IPS-18c (cell line): ENCODE results near the gene SFXN3.
"Not testable (repeated sequence)": the region's sequence is repeated elsewhere in the genome, so short reads cannot be mapped to it uniquely, and the experiment has no call there.

Source experiments
- H3K4me3 ChIP-seq: 2 replicates; pipeline ENCODE4 v1.7.0; 2013; ENCODE audit warnings: low read depth, mild to moderate bottlenecking, low read length, moderate library complexity; ENCODE audit not compliant: insufficient read depth
- H3K9me3 ChIP-seq: one replicate; pipeline ENCODE4 v1.6.1; 2013; ENCODE audit warnings: mild to moderate bottlenecking, low read length, moderate library complexity; ENCODE audit not compliant: control insufficient read depth, insufficient read depth

The SFXN3 gene

GRCh38 chr10:101027106-101027720 is 3.8 kb upstream of the SFXN3 start:
- H3K9me3 ChIP-seq = no peaks in the 10 kb centered on the region

GRCh38 chr10:101028446-101029337 is 2.3 kb upstream of the SFXN3 start:
- Histone ChIP-seq H3K9me3 (no peaks in the 10 kb centered on the region), H3K4me3 (no peak overlapping the region; the same call in 1 of the 2 replicates)

More at GRCh38 chr10:101027106-101027720, 3.8 kb upstream of the SFXN3 start:
- H3K4me3 ChIP-seq = no peak overlapping the region

- Histone ChIP-seq H3K4me3 (peak overlapping the region; percentile 24; the same call in 1 of the 2 replicates), H3K9me3 (no peaks in the 10 kb centered on the region)
These were observed 1.3 kb upstream of the SFXN3 start for GRCh38 chr10:101029520-101030295.

- peak overlapping the region; percentile 69 for H3K4me3 ChIP-seq
- no peaks in the 10 kb centered on the region for H3K9me3 ChIP-seq
These were observed 422 bp upstream of the SFXN3 start for GRCh38 chr10:101030496-101031127.

- Histone ChIP-seq H3K9me3 (no peaks in the 10 kb centered on the region), H3K4me3 (peak overlapping the region; percentile 69)
These were observed 982 bp downstream of the SFXN3 start for GRCh38 chr10:101031796-101032636.

GRCh38 chr10:101032637-101033224 is 1.7 kb downstream of the SFXN3 start:
- H3K4me3 ChIP-seq = peak overlapping the region; percentile 69; the same call in 1 of the 2 replicates
- H3K9me3 ChIP-seq = no peaks in the 10 kb centered on the region

- Histone ChIP-seq H3K4me3 (no peak overlapping the region), H3K9me3 (no peaks in the 10 kb centered on the region)
These were observed 2.2 kb downstream of the SFXN3 start for GRCh38 chr10:101033276-101033675.

- H3K4me3 ChIP-seq, H3K9me3 ChIP-seq: not testable (repeated sequence)
These were observed 3.4 kb downstream of the SFXN3 start for GRCh38 chr10:101034404-101034803.

GRCh38 chr10:101035314-101035713 is 4.3 kb downstream of the SFXN3 start:
- no peaks in the 10 kb centered on the region for H3K9me3 ChIP-seq

GRCh38 chr10:101035916-101036702 is 5.1 kb downstream of the SFXN3 start:
- Histone ChIP-seq H3K4me3 (no peak overlapping the region), H3K9me3 (no peaks in the 10 kb centered on the region)

More at GRCh38 chr10:101035314-101035713, 4.3 kb downstream of the SFXN3 start:
- H3K4me3 ChIP-seq = no peak overlapping the region

GRCh38 chr10:101036726-101037125 is 5.7 kb downstream of the SFXN3 start:
- H3K9me3 ChIP-seq = no peaks in the 10 kb centered on the region
- H3K4me3 ChIP-seq = no peak overlapping the region

- Histone ChIP-seq H3K4me3 (no peak overlapping the region), H3K9me3 (no peaks in the 10 kb centered on the region)
These were observed 7.5 kb downstream of the SFXN3 start for GRCh38 chr10:101038484-101038883.

GRCh38 chr10:101040061-101040460 is 9.0 kb downstream of the SFXN3 start:
- Histone ChIP-seq H3K4me3 (no peak overlapping the region), H3K9me3 (no peaks in the 10 kb centered on the region)

GRCh38 chr10:101040851-101041250 is 9.8 kb downstream of the SFXN3 start:
- no peak overlapping the region for H3K4me3 ChIP-seq
- no peaks in the 10 kb centered on the region for H3K9me3 ChIP-seq

- Histone ChIP-seq H3K9me3 (no peaks in the 10 kb centered on the region), H3K4me3 (no peak overlapping the region)
These were observed 10.3 kb downstream of the SFXN3 start for GRCh38 chr10:101041252-101041761.
